Stimulated activated CD4-positive, alpha-beta T cell treated with anti-CD3 and anti-CD28 coated beads, Interleukin-1b, Interleukin-23, amount 100 ng/mL, for 1 hour (primary cell): ENCODE data around the gene RPL41.
"Not testable (repeated sequence)": the region's sequence is repeated elsewhere in the genome, so short reads cannot be mapped to it uniquely, and the experiment has no call there.

ENCODE experiments used
- DNase-seq, 2 donors: peaks; one replicate each; pipeline ENCODE4 v3.0.0-alpha.2; 2020; ENCODE audit warnings: low read depth in 2 of 2

Gene RPL41

DNA sequence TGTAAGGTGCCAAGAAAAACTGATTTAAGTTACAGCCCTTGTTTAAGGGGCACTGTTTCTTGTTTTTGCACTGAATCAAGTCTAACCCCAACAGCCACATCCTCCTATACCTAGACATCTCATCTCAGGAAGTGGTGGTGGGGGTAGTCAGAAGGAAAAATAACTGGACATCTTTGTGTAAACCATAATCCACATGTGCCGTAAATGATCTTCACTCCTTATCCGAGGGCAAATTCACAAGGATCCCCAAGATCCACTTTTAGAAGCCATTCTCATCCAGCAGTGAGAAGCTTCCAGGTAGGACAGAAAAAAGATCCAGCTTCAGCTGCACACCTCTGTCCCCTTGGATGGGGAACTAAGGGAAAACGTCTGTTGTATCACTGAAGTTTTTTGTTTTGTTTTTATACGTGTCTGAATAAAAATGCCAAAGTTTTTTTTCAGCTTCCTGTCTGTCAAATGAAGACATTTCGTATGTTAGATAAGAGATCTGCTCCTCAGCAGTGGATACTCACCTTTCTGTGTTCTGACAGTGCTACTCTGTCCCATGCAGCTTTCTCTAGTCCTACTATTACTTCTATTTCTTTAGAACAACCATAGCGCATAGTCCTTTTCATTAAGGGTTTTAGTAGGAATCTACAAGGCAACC lies 13.2 kb upstream of the RPL41 start:
- DNase-seq = no peak

DNA sequence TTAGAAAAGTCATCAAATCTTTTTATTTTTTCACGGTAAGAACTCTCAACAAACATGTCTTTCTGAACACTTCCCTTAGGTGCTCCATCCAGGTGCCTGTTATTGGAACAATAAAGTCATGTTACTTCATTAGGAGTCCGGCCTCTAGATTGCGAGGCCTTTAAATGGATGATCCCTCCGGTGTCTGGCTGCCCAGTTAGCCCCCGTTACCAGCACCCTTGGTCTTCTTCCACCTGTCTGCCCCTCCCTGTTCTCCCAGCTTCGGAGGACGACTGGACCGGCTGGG lies 12.7 kb upstream of the RPL41 start:
- DNase-seq = no peak

DNA sequence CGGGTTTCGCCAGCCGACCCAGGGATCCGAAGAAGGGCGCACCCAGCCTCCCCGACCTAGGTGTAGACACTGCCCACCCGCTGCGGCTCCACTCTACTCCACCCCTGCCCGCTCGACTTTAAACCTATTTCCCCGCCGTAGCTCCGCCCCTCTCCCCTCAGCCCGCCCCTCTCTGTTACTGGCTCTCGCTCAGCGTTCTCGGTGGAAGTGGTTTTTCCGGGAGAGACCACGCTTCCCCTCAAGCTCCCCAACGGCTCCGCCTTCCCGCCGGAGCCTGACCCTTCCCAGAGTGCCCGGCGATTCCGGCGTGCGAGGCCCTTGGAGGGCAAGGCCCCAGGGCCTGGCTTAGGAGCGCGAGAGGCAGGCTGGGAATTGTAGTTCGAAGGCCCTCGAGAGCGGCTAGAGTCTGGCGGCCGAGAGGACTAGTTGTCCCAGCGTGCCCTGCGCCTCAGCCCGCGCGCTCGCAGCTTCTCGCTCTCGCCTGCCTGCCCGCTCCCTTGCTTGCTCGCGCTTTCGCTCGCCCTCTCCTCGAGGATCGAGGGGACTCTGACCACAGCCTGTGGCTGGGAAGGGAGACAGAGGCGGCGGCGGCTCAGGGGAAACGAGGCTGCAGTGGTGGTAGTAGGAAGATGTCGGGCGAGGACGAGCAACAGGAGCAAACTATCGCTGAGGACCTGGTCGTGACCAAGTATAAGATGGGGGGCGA lies 12.2 kb upstream of the RPL41 start, which contains the start of gene PA2G4:
Gene PA2G4 (plus strand): TSS at position 451 of the 706 bp plus-strand sequence. CDS start 179 bp downstream, at position 630.
- DNase-seq = peak; percentile 90 to 95

DNA sequence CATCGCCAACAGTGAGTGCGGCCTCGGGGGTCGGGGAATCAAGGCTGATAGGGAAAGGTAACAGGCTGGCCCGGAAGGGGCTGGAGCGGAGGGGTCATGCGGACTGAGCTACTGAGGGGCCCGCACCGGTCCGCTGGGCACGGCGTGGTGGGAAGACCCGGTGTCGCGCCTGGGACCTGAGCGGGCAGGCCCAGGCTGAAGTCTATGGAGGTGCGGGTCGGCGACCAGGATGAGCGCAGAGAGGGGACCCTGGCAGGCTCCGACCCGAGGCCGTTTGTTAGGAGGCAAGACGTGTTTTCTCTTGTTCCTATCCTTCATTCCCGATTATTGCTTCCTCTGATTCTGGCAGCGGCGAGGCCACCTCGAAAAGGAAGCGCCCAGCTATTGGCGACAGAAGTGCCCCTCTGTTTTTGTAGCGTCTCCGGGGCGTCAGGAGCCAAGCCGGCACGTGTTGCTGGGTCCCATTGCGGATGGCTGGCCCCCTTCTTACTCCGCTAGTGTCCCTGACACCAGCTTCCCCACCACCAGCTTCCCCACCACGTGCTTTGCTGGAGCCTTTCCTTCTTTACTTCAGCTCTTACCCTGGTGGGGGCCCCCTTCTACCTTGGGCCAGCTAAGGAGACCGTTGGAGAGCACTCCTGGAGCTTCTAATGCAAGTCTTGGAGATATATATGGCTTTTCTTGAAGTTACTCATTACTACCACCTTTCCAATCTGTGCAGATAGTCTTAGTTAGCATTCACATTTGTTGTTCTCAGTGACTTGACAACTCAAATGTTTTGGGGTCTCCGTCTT lies 11.4 kb upstream of the RPL41 start:
- DNase-seq = no peak

DNA sequence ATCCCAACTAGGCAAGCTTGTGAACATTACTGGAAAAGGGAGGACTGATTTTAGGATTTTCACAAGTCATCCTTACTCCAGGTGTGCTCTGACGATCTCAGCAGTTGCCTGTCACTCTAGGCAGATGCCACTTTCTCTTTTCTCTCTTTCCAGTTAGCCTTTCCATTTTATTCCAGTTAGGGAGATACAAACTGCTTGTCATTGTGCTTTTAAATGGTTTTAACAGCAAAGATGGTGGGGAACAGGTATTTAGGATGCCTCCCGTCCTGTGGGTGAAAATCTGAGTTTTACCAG lies 10.9 kb upstream of the RPL41 start:
- DNase-seq = no peak

DNA sequence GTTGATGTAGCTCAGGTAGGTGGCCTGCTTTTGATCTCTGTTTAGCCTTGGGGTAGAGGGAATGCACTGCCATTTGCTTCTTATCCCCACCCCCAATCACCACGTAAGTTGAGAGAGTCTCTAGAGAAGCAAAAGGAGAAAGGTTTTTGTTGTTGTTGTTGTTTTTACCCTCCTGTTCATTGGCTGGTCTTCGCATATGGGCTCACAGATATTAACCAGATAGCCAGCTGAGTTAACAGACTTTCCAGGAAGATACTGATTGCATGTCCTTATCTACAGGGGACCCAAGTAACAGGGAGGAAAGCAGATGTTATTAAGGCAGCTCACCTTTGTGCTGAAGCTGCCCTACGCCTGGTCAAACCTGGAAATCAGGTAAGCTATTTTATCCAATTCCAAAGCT lies 9.2 kb upstream of the RPL41 start:
- DNase-seq = no peak

DNA sequence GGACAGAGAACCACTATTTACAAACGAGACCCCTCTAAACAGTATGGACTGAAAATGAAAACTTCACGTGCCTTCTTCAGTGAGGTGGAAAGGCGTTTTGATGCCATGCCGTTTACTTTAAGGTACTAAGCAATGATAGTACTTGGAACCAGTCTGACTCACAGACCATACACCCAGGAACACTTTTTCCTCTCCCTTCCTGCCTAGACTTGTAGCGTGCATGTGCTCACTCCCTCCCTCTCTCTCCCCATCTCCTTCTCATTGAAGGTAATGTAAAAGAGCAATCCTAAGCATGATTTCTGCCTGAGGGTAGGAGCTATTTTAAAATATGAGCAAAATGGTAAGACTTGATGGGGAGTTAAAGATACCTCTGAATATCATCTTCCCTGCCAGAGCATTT lies 5.9 kb upstream of the RPL41 start:
- DNase-seq = no peak

DNA sequence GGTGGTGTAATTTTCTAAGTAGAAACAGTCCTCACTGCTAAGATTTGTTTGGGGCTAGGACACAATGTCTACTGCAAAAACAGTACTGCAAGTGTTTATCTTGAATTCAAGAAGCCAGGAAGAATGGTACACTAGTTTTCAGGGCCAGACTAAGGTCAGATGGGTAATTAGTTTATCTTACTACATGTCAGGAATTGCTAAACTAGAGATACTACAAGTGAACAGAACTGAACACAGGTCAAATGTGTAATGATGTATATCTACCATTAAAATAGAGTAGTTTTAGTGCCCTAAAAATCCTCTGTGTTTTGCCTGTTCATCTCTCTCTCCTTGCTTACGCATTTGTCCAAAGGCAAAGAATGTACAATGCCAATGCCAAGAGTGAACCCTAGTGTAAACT lies 2.3 kb upstream of the RPL41 start:
- DNase-seq = no peak

- DNase-seq = no peak
These were observed 1.1 kb upstream of the RPL41 start for GRCh38 chr12:56115329-56115728.

GRCh38 chr12:56117082-56117706 lies 761 bp downstream of the RPL41 start:
- not testable (repeated sequence) for DNase-seq

- DNase-seq = peak; percentile 90 to 92
These were observed 1.6 kb downstream of the RPL41 start, which contains the start of gene ZC3H10 for GRCh38 chr12:56117778-56118687. ZC3H10 (plus strand) TSS chr12:56118266; CDS start chr12:56120563, 2,297 bp downstream.

GRCh38 chr12:56118688-56119357 lies 2.4 kb downstream of the RPL41 start:
- no peak for DNase-seq

DNA sequence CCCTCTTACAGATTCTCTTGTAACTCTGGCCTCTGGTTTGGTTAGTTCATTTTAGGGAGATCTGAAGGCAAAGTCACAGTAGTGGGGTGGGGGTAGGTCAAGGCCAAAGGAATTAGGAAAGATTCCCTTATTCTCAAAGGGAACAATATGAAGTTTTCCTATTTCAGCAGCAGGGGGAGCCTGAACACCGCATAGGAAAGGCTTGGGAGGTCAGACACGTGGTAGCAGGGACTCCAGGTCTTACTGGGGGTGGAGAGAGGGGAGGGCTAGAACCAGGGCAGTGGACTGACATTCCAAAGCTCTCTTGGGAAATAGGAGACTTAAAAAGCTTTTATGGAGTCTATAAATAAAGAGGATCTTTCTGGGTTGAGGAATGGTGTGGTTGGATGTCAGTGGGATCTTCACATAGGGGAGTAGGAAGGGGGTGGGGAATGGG lies 2.9 kb downstream of the RPL41 start:
- DNase-seq = no peak

DNA sequence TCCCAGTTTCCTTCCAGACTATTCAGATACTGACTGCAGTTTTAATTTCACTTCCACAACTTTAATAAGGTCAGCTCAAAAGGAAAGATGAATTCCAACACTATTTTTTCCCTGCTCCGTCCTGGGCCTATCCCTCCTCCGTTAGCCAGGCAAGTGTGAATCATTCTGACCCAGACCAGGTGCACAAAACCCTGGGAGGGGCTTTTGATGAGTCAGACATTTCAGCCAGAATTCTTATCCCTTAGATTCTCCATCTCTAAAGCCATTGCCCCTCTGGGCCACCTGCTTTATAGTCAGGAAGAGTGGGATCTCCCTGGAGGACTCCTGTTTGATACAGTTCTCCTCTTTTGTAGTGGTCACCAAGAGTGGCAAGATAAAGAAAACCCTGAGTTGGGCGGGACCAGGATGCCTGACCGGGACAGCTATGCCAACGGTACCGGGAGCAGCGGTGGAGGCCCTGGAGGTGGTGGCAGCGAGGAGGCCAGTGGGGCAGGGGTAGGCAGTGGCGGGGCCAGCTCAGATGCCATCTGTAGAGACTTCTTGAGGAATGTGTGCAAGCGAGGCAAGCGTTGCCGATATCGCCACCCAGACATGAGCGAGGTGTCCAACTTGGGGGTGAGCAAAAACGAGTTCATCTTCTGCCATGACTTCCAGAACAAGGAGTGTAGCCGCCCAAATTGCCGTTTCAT lies 3.9 kb downstream of the RPL41 start:
- no peak for DNase-seq

DNA sequence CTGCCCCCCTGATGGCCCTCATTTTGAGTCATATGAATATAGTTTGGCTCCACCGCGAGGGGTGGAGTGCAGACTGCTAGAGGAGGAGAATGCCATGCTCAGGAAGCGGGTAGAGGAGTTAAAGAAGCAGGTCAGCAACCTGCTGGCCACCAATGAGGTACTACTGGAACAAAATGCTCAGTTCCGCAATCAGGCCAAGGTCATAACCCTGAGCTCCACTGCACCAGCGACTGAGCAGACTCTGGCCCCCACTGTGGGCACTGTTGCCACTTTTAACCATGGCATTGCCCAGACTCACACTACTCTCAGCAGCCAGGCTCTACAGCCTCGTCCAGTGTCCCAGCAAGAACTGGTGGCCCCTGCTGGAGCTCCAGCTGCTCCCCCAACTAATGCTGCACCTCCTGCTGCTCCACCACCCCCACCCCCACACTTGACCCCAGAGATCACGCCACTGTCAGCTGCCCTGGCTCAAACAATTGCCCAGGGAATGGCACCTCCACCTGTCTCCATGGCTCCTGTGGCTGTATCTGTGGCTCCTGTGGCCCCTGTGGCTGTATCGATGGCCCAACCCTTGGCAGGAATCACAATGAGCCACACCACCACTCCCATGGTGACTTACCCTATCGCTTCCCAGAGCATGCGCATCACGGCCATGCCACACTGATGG lies 4.9 kb downstream of the RPL41 start:
- no peak for DNase-seq

DNA sequence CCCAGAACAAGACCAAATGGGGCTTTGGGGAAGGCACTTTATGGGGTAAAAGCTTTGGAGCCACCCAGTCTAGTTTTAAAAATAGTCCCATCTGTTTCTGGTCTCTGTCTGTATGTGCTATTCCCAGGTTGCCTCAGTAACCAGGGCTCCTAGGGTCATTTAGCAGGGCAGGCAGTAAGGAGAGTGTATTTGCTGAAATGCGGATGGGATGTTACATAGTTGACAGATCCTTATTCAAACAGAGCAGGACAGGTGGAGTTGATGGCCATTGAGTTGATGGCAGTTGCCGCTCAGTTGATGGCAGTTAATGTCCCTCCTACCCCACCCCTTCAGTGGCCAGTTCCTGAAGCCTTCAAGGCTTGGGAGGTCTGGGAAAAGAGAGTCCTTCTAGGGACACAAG lies 6.2 kb downstream of the RPL41 start:
- no peak for DNase-seq

- no peak for DNase-seq
These were observed 7.7 kb downstream of the RPL41 start for GRCh38 chr12:56124133-56124532.

GRCh38 chr12:56126732-56127239 lies 10.4 kb downstream of the RPL41 start:
- DNase-seq = no peak

DNA sequence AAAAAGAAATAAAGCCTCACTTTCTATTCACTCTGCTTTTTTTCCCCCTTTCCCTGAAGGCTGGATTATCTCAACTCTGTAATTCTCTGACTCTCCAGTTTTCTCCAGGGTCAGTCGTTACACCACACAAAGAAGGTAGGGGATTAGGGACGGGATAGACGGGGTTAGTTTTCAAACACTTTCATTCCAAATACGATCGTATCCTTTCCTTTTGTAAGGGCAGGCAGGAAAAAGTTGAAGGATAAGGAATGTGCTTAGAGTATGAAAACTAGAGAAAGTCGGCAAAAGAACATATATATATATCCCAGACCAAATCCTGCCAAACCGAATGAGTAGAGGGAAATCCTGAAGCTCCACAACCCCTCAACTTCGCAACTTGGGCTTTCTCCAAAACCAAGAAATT lies 11.1 kb downstream of the RPL41 start:
- no peak for DNase-seq
